Measurements from ENCODE around the gene CACNA2D3. TPM values are rescaled to one million over a fixed set of nuclear protein-coding genes. Genes with fewer than 3 reads are reported as not detected.

The CACNA2D3 gene
- total and polyA plus RNA-seq, 4 experiments from 2014 or later: not detected

DNA sequence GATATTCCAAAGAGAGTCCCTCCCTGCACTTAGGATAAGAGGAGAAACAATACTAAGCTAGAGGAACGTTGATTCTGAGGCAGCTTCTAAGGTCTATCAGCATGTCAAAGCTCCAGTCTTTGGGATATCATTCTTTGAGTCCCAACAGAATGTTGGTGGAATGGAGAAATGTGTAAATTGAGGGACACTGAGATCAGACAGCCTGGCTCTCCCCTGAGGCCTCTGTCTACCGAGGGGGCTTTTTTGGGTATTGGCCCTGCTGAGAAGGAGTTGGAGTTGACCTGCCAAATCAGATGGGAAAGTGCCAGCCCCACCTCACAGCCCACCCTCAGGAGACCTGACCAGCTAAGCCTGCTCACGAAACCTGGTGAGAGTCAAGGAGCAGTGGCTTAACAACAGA lies 833.1 kb downstream of the CACNA2D3 start:
- CTCF ChIA-PET (ENCODE audit: partially characterized antibody): no interaction called here

DNA sequence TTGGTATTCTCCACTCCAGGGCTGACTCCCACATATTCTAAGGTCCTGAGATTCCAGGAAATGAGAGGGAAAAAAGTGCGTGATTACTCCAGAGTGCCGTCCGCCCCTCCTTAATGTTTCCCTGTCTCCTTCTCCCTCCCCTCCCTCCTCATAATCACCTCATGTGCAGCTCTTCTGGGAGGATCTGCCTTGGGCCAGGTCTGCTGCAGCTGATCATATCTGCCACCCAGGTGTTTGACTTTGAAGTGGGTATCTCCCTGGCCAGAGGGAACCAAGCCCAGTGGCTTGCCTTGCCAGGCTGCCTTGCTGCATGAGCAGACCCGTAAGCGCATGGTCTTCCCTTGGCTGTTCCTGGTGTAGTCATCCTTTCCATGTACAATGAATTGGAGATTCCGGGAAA lies 833.6 kb downstream of the CACNA2D3 start:
- no peaks in the 10 kb centered on the region for H3K4me1 ChIP-seq (ENCODE audit: insufficient read depth, low read length)
- no peak overlapping the region for H3K27ac ChIP-seq (ENCODE audit: low read depth, low read length)
- no peak overlapping the region for H3K27ac Mint-ChIP-seq
- no peaks in the 10 kb centered on the region for H3K27me3 Mint-ChIP-seq
- H3K9me3 ChIP-seq (ENCODE audit: control insufficient read depth in 1 of 2, low read length in 2 of 2): no peaks in the 10 kb centered on the region
- no peak for DNase-seq
- ChIA-PET CTCF (ENCODE audit: partially characterized antibody) (no interaction called here), POLR2A (ENCODE audit: partially characterized antibody) (no interaction called here)
- H3K36me3 Mint-ChIP-seq: no peaks in the 10 kb centered on the region
- no peaks in the 10 kb centered on the region for H3K4me1 Mint-ChIP-seq
- no peak overlapping the region for H3K4me3 ChIP-seq (ENCODE audit: low read length in 2 of 2)
- intact Hi-C loops (cut with micrococcal nuclease): no loop called here
- H3K36me3 ChIP-seq (ENCODE audit: insufficient read depth, low read length): no peaks in the 10 kb centered on the region
- H3K4me3 Mint-ChIP-seq: no peak overlapping the region
- peaks cover 0 to 3% (median 0%) of the 10 kb centered on the region in 8 donors for H3K9me3 Mint-ChIP-seq
- no peaks in the 10 kb centered on the region for H3K27me3 ChIP-seq (ENCODE audit: insufficient read depth, low read length)

More for the DNA sequence above, 833.1 kb downstream of the CACNA2D3 start:
- Mint-ChIP-seq H3K36me3 (no peaks in the 10 kb centered on the region), H3K9me3 (peaks cover 0 to 3% (median 0%) of the 10 kb centered on the region in 8 donors), H3K4me1 (no peaks in the 10 kb centered on the region), H3K4me3 (no peak overlapping the region), H3K27me3 (no peaks in the 10 kb centered on the region), H3K27ac (no peak overlapping the region)
- Histone ChIP-seq H3K27me3 (ENCODE audit: insufficient read depth, low read length) (no peaks in the 10 kb centered on the region), H3K4me1 (ENCODE audit: insufficient read depth, low read length) (no peaks in the 10 kb centered on the region), H3K36me3 (ENCODE audit: insufficient read depth, low read length) (no peaks in the 10 kb centered on the region), H3K4me3 (ENCODE audit: low read length in 2 of 2) (no peak overlapping the region), H3K9me3 (ENCODE audit: control insufficient read depth in 1 of 2, low read length in 2 of 2) (no peaks in the 10 kb centered on the region), H3K27ac (ENCODE audit: low read depth, low read length) (no peak overlapping the region)
- no peak for DNase-seq
- intact Hi-C loops (cut with micrococcal nuclease): no loop called here
- POLR2A ChIA-PET (ENCODE audit: partially characterized antibody): no interaction called here

DNA sequence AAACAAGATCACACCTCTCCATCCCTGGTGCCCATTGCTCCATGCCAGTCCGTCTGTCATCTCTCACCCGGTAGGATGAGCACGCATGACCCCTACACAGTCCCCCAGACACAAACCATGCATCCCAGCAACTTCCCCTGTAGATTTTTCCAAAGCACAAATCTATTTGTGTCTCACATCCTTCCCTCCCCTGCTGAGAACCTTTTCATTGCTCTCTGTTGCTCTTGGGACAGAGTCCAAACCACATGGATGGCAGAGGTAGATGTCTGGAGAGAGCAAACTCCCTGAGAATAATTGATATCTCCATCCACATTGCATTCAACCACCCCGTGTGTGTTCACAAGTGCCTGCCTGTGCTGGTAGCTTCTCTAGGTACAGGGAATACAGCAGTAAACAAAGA lies 835.4 kb downstream of the CACNA2D3 start:
- no peak overlapping the region for H3K4me3 Mint-ChIP-seq
- peaks cover 0 to 3% (median 0%) of the 10 kb centered on the region in 8 donors for H3K9me3 Mint-ChIP-seq
- H3K9me3 ChIP-seq (ENCODE audit: control insufficient read depth in 1 of 2, low read length in 2 of 2): no peaks in the 10 kb centered on the region
- no peak overlapping the region for H3K27ac ChIP-seq (ENCODE audit: low read depth, low read length)
- no peak overlapping the region for H3K27ac Mint-ChIP-seq
- no peak for DNase-seq
- ChIA-PET CTCF (ENCODE audit: partially characterized antibody) (no interaction called here), POLR2A (ENCODE audit: partially characterized antibody) (no interaction called here)
- H3K4me3 ChIP-seq (ENCODE audit: low read length in 2 of 2): no peak overlapping the region
- H3K36me3 Mint-ChIP-seq: no peaks in the 10 kb centered on the region
- intact Hi-C loops (cut with micrococcal nuclease): no loop called here
- no peaks in the 10 kb centered on the region for H3K27me3 ChIP-seq (ENCODE audit: insufficient read depth, low read length)
- H3K27me3 Mint-ChIP-seq: no peaks in the 10 kb centered on the region
- H3K36me3 ChIP-seq (ENCODE audit: insufficient read depth, low read length): no peaks in the 10 kb centered on the region
- no peaks in the 10 kb centered on the region for H3K4me1 Mint-ChIP-seq
- no peaks in the 10 kb centered on the region for H3K4me1 ChIP-seq (ENCODE audit: insufficient read depth, low read length)

DNA sequence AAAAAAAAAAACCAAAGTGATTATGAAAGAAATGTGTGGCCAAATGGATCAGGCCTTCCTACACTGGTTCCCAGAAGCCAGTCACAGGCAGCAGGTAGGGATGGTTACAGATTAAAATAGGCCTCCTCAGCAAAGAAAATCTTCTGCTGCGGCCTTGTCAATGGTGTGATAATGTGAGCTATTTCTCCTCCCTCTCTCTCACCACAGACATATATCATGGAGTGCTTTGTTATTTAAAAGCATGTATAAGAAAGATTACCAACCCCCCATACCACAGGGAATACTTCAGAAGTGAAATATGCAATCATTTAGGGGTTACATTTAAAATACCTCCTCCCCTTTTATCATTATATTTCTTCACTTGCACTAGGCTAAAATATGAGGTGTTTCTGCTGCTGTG lies 837.7 kb downstream of the CACNA2D3 start:
- Mint-ChIP-seq H3K36me3 (no peaks in the 10 kb centered on the region), H3K27ac (no peak overlapping the region), H3K9me3 (peaks cover 0 to 3% (median 0%) of the 10 kb centered on the region in 8 donors), H3K4me3 (no peak overlapping the region), H3K4me1 (no peaks in the 10 kb centered on the region), H3K27me3 (no peaks in the 10 kb centered on the region)
- Histone ChIP-seq H3K27ac (ENCODE audit: low read depth, low read length) (no peak overlapping the region), H3K4me3 (ENCODE audit: low read length in 2 of 2) (no peak overlapping the region), H3K9me3 (ENCODE audit: control insufficient read depth in 1 of 2, low read length in 2 of 2) (no peaks in the 10 kb centered on the region), H3K4me1 (ENCODE audit: insufficient read depth, low read length) (no peaks in the 10 kb centered on the region), H3K36me3 (ENCODE audit: insufficient read depth, low read length) (no peaks in the 10 kb centered on the region), H3K27me3 (ENCODE audit: insufficient read depth, low read length) (no peaks in the 10 kb centered on the region)
- CTCF ChIA-PET (ENCODE audit: partially characterized antibody): no interaction called here
- intact Hi-C loops (cut with micrococcal nuclease): no loop called here
- POLR2A ChIA-PET (ENCODE audit: partially characterized antibody): no interaction called here
- no peak for DNase-seq

DNA sequence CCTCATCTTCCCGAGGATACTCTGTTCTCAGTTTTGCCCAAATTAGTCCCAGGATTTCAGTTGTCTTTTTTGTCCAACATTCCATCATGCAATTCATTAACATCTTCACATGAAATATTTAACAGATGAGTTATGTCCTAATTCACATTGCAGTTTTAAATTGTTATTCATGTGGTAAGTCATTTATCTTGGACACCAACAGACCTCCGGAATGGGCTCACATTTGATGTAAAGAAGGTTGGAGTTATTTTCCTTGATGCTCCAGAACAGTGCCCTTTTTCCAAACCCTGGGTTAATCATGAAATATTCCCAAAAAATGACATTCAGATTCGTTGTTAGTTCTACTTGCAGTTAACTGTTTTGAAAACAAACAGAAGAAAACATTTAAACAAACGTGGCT lies 838.3 kb downstream of the CACNA2D3 start:
- Histone ChIP-seq H3K27me3 (ENCODE audit: insufficient read depth, low read length) (no peaks in the 10 kb centered on the region), H3K27ac (ENCODE audit: low read depth, low read length) (no peak overlapping the region), H3K36me3 (ENCODE audit: insufficient read depth, low read length) (no peaks in the 10 kb centered on the region), H3K4me1 (ENCODE audit: insufficient read depth, low read length) (no peaks in the 10 kb centered on the region), H3K9me3 (ENCODE audit: control insufficient read depth in 1 of 2, low read length in 2 of 2) (no peaks in the 10 kb centered on the region), H3K4me3 (ENCODE audit: low read length in 2 of 2) (no peak overlapping the region)
- H3K27me3 Mint-ChIP-seq: no peaks in the 10 kb centered on the region
- no peaks in the 10 kb centered on the region for H3K36me3 Mint-ChIP-seq
- intact Hi-C loops (cut with micrococcal nuclease): no loop called here
- H3K4me1 Mint-ChIP-seq: no peaks in the 10 kb centered on the region
- H3K27ac Mint-ChIP-seq: no peak overlapping the region
- no peak overlapping the region for H3K4me3 Mint-ChIP-seq
- DNase-seq: no peak
- H3K9me3 Mint-ChIP-seq: peaks cover 0 to 3% (median 0%) of the 10 kb centered on the region in 8 donors
- ChIA-PET CTCF (ENCODE audit: partially characterized antibody) (no interaction called here), POLR2A (ENCODE audit: partially characterized antibody) (no interaction called here)

DNA sequence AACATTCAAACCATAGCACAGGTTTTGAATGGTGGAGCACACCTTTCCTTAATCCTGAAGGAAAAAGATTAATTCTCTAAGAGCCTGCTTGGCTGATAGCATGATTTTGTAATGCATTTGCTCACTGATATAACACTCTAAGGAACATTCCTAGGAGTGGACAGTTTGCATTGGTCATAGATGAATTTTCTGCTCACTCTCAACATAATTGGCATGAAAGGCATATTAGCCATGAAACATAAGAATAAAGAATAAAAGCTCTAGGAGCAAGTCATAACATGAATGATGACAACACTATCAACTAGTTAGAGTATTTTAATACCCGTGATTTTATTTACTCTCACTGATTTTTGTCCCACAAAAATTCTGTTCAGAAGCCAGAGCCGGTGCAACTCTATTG lies 839.8 kb downstream of the CACNA2D3 start:
- intact Hi-C loops (cut with micrococcal nuclease): no loop called here
- Histone ChIP-seq H3K36me3 (ENCODE audit: insufficient read depth, low read length) (no peaks in the 10 kb centered on the region), H3K27ac (ENCODE audit: low read depth, low read length) (no peak overlapping the region), H3K27me3 (ENCODE audit: insufficient read depth, low read length) (no peaks in the 10 kb centered on the region), H3K4me3 (ENCODE audit: low read length in 2 of 2) (no peak overlapping the region), H3K9me3 (ENCODE audit: control insufficient read depth in 1 of 2, low read length in 2 of 2) (no peaks in the 10 kb centered on the region), H3K4me1 (ENCODE audit: insufficient read depth, low read length) (no peaks in the 10 kb centered on the region)
- Mint-ChIP-seq H3K27ac (no peak overlapping the region), H3K4me3 (no peak overlapping the region), H3K4me1 (no peaks in the 10 kb centered on the region), H3K9me3 (peaks cover 0 to 2% (median 0%) of the 10 kb centered on the region in 8 donors), H3K27me3 (no peaks in the 10 kb centered on the region), H3K36me3 (no peaks in the 10 kb centered on the region)
- POLR2A ChIA-PET (ENCODE audit: partially characterized antibody): no interaction called here
- DNase-seq: no peak
- CTCF ChIA-PET (ENCODE audit: partially characterized antibody): no interaction called here

DNA sequence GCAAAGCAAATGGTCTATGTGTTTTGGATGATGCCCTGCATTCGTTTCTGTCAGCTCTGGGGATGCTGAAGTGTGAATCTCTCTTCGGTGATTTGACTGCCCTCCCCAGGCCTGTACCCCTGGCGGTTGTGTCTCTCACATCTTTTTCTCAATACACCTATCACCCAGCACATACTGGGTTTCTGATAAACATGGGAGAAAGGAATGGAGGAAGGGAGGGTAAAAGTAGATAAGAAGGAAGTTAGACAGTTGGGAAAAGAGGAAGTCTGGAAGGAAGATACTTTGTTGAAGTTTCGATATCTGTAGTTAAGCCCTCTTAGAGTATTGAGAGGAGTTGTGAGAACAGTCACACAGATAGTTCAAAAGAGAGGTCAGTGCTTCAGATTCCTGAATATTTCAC lies 841.3 kb downstream of the CACNA2D3 start:
- ChIA-PET POLR2A (ENCODE audit: partially characterized antibody) (no interaction called here), CTCF (ENCODE audit: partially characterized antibody) (no interaction called here)
- H3K9me3 Mint-ChIP-seq: peaks cover 0 to 2% (median 0%) of the 10 kb centered on the region in 8 donors
- H3K9me3 ChIP-seq (ENCODE audit: control insufficient read depth in 1 of 2, low read length in 2 of 2): no peaks in the 10 kb centered on the region
- H3K4me3 ChIP-seq (ENCODE audit: low read length in 2 of 2): no peak overlapping the region
- no peaks in the 10 kb centered on the region for H3K27me3 Mint-ChIP-seq
- H3K4me3 Mint-ChIP-seq: no peak overlapping the region
- no peak for DNase-seq
- no peak overlapping the region for H3K27ac Mint-ChIP-seq
- H3K36me3 Mint-ChIP-seq: no peaks in the 10 kb centered on the region
- H3K27ac ChIP-seq (ENCODE audit: low read depth, low read length): no peak overlapping the region
- no peaks in the 10 kb centered on the region for H3K4me1 ChIP-seq (ENCODE audit: insufficient read depth, low read length)
- H3K4me1 Mint-ChIP-seq: no peaks in the 10 kb centered on the region
- no peaks in the 10 kb centered on the region for H3K27me3 ChIP-seq (ENCODE audit: insufficient read depth, low read length)
- intact Hi-C loops (cut with micrococcal nuclease): no loop called here
- H3K36me3 ChIP-seq (ENCODE audit: insufficient read depth, low read length): no peaks in the 10 kb centered on the region

DNA sequence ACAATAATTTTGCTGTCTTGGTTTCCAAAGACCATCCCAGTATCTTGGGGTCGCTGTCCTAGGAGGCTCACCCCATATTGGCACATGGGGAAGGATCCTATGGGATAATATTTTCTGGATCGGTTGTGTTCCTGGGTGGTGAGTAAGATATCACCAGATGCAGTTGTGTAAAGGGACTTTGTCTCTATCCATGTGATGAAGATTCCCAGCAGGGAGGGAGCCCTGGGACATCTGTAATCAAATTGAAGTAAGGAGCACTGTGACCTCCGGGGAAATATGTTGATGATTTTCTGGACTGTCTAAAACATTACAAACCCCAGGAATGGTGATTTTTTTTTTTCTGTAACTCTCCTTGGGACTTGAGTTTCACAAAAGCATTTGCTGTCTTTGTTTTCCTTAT lies 841.7 kb downstream of the CACNA2D3 start:
- Histone ChIP-seq H3K27ac (ENCODE audit: low read depth, low read length) (no peak overlapping the region), H3K36me3 (ENCODE audit: insufficient read depth, low read length) (no peaks in the 10 kb centered on the region), H3K27me3 (ENCODE audit: insufficient read depth, low read length) (no peaks in the 10 kb centered on the region), H3K4me3 (ENCODE audit: low read length in 2 of 2) (no peak overlapping the region), H3K4me1 (ENCODE audit: insufficient read depth, low read length) (no peaks in the 10 kb centered on the region), H3K9me3 (ENCODE audit: control insufficient read depth in 1 of 2, low read length in 2 of 2) (no peaks in the 10 kb centered on the region)
- ChIA-PET POLR2A (ENCODE audit: partially characterized antibody) (no interaction called here), CTCF (ENCODE audit: partially characterized antibody) (no interaction called here)
- Mint-ChIP-seq H3K9me3 (peaks cover 0 to 2% (median 0%) of the 10 kb centered on the region in 8 donors), H3K27me3 (no peaks in the 10 kb centered on the region), H3K36me3 (no peaks in the 10 kb centered on the region), H3K27ac (no peak overlapping the region), H3K4me1 (no peaks in the 10 kb centered on the region), H3K4me3 (no peak overlapping the region)
- intact Hi-C loops (cut with micrococcal nuclease): no loop called here
- DNase-seq: no peak

Data from CD4-positive, alpha-beta memory T cell (primary cell).